H9 (cell line): ENCODE measurements around the gene OIT3. TPM values are rescaled to one million over a fixed set of nuclear protein-coding genes. Genes with fewer than 3 reads are reported as not detected.

Experiments used
- DNase-seq: peaks from one replicate; pipeline ENCODE4 v3.0.0-alpha.2; 2017
- H2AFZ ChIP-seq: one replicate; pipeline ENCODE4 v1.6.1; 2013; ENCODE audit warnings: mild to moderate bottlenecking, low read length, control low read depth, moderate library complexity
- H2AK5ac ChIP-seq: 2 replicates; pipeline ENCODE4 v1.6.1; 2013; ENCODE audit warnings: low read length, control low read depth, mixed read lengths; ENCODE audit not compliant: insufficient read length
- H2BK120ac ChIP-seq: one replicate; pipeline ENCODE4 v1.6.1; 2013; ENCODE audit warnings: low read depth, mild to moderate bottlenecking, low read length, control low read depth, inconsistent platforms; ENCODE audit not compliant: poor library complexity, severe bottlenecking
- H2BK12ac ChIP-seq: 2 replicates; pipeline ENCODE4 v1.6.1; 2013; ENCODE audit warnings: low read length, control low read depth, mixed read lengths, low read depth; ENCODE audit not compliant: insufficient read length
- H2BK15ac ChIP-seq: 2 replicates; pipeline ENCODE4 v1.6.1; 2013; ENCODE audit warnings: low read depth, low read length, control low read depth
- H2BK20ac ChIP-seq: one replicate; pipeline ENCODE4 v1.6.1; 2013; ENCODE audit warnings: low read depth, mild to moderate bottlenecking, low read length, control low read depth, inconsistent platforms; ENCODE audit not compliant: poor library complexity, severe bottlenecking
- H2BK5ac ChIP-seq: 2 replicates; pipeline ENCODE4 v1.6.1; 2013; ENCODE audit warnings: low read length, control low read depth, mixed read lengths; ENCODE audit not compliant: insufficient read length
- H3K14ac ChIP-seq: 2 replicates; pipeline ENCODE4 v1.6.1; 2013; ENCODE audit warnings: low read length, control low read depth; ENCODE audit not compliant: insufficient read depth
- H3K18ac ChIP-seq: 2 replicates; pipeline ENCODE4 v1.6.1; 2013; ENCODE audit warnings: low read depth, mild to moderate bottlenecking, mixed read lengths, low read length, control low read depth; ENCODE audit not compliant: insufficient read length
- H3K23ac ChIP-seq: 2 replicates; pipeline ENCODE4 v1.6.1; 2013; ENCODE audit warnings: low read length, control low read depth, mixed read lengths, low read depth; ENCODE audit not compliant: insufficient read length
- H3K23me2 ChIP-seq: 2 replicates; pipeline ENCODE4 v1.6.1; 2013; ENCODE audit warnings: low read depth, mild to moderate bottlenecking, mixed read lengths, low read length, control low read depth; ENCODE audit not compliant: insufficient read length, poor library complexity, severe bottlenecking
- H3K27ac ChIP-seq: 2 replicates; pipeline ENCODE4 v1.5.1; 2013; ENCODE audit warnings: low read length, control low read depth, mixed read lengths, low read depth; ENCODE audit not compliant: insufficient read length
- H3K27me3 ChIP-seq: 2 replicates; pipeline ENCODE4 v1.6.1; 2013; ENCODE audit warnings: low read length, control low read depth, inconsistent platforms; ENCODE audit not compliant: insufficient read depth
- H3K4ac ChIP-seq: 2 replicates; pipeline ENCODE4 v1.6.1; 2013; ENCODE audit warnings: low read depth, mild to moderate bottlenecking, control low read depth, inconsistent platforms, low read length, moderate library complexity
- H3K4me1 ChIP-seq: 2 replicates; pipeline ENCODE4 v1.6.1; 2013; ENCODE audit warnings: low read length, control low read depth, inconsistent platforms; ENCODE audit not compliant: insufficient read depth
- H3K4me2 ChIP-seq: 2 replicates; pipeline ENCODE4 v1.6.1; 2013; ENCODE audit warnings: low read length, control low read depth, mixed read lengths; ENCODE audit not compliant: insufficient read length, insufficient read depth
- H3K56ac ChIP-seq: 2 replicates; pipeline ENCODE4 v1.6.1; 2013; ENCODE audit warnings: low read depth, mild to moderate bottlenecking, mixed read lengths, low read length, control low read depth; ENCODE audit not compliant: insufficient read length
- H3K79me1 ChIP-seq: 2 replicates; pipeline ENCODE4 v1.6.1; 2013; ENCODE audit warnings: low read depth, mild to moderate bottlenecking, moderate library complexity, low read length, control low read depth, inconsistent platforms; ENCODE audit not compliant: insufficient read depth, poor library complexity, severe bottlenecking
- H3K79me2 ChIP-seq: 2 replicates; pipeline ENCODE4 v1.6.1; 2013; ENCODE audit warnings: low read length, control low read depth, inconsistent platforms; ENCODE audit not compliant: insufficient read depth
- H3K9ac ChIP-seq: 2 replicates; pipeline ENCODE4 v1.6.1; 2013; ENCODE audit warnings: low read length, control low read depth, mixed read lengths; ENCODE audit not compliant: insufficient read length; ENCODE audit errors: extremely low read depth
- H3K9me3 ChIP-seq: one replicate; pipeline ENCODE4 v1.6.1; 2013; ENCODE audit warnings: low read depth, low read length, inconsistent platforms; ENCODE audit not compliant: control insufficient read depth
- H3T11ph ChIP-seq: one replicate; pipeline ENCODE4 v1.6.1; 2013; ENCODE audit warnings: mild to moderate bottlenecking, low read length, control low read depth, inconsistent platforms
- H4K20me1 ChIP-seq: one replicate; pipeline ENCODE4 v1.6.1; 2013; ENCODE audit not compliant: control insufficient read depth, insufficient read length, insufficient read depth
- H4K5ac ChIP-seq: 2 replicates; pipeline ENCODE4 v1.6.1; 2013; ENCODE audit warnings: low read depth, mild to moderate bottlenecking, mixed read lengths, low read length, control low read depth; ENCODE audit not compliant: insufficient read length
- H4K8ac ChIP-seq: replicated peaks from 2 replicates; pipeline ENCODE4 v1.6.1; 2013; ENCODE audit warnings: low read length, control low read depth, mixed read lengths, low read depth; ENCODE audit not compliant: insufficient read length
- H4K91ac ChIP-seq: 2 replicates; pipeline ENCODE4 v1.6.1; 2013; ENCODE audit warnings: low read depth, mild to moderate bottlenecking, moderate library complexity, mixed read lengths, low read length, control low read depth; ENCODE audit not compliant: insufficient read length
- H3K27ac Mint-ChIP-seq, 3 experiments: 2 replicates in 2 of 3; 3 replicates in 1 of 3; pipeline ENCODE4 v1.8.0; 2020 to 2021; ENCODE audit warnings: mixed read lengths in 3 of 3, mild to moderate bottlenecking in 1 of 3, moderate library complexity in 1 of 3
- H3K27me3 Mint-ChIP-seq: 2 replicates; pipeline ENCODE4 v1.8.0; 2021; ENCODE audit warnings: low read depth, mild to moderate bottlenecking, moderate library complexity, mixed read lengths
- H3K36me3 Mint-ChIP-seq, 3 experiments: 2 replicates in 2 of 3; 3 replicates in 1 of 3; pipeline ENCODE4 v1.8.0; 2020 to 2021; ENCODE audit warnings: low read depth in 3 of 3, mixed read lengths in 3 of 3; ENCODE audit not compliant: insufficient read depth in 1 of 3
- H3K4me1 Mint-ChIP-seq, 2 experiments: 2 replicates each; pipeline ENCODE4 v1.8.0; 2020; ENCODE audit warnings: mixed read lengths in 2 of 2
- H3K4me3 Mint-ChIP-seq, 2 experiments: 2 replicates in 1 of 2; 3 replicates in 1 of 2; pipeline ENCODE4 v1.8.0; 2020 to 2021; ENCODE audit warnings: mild to moderate bottlenecking in 2 of 2, mixed read lengths in 2 of 2, moderate library complexity in 1 of 2
- H3K9me3 Mint-ChIP-seq, 2 experiments: 2 replicates in 1 of 2; 3 replicates in 1 of 2; pipeline ENCODE4 v1.8.0; 2020; ENCODE audit warnings: mild to moderate bottlenecking in 2 of 2, mixed read lengths in 2 of 2, moderate library complexity in 1 of 2
- total RNA-seq: library from RNA; stranded (reverse); gene quantifications from 2 replicates; pipeline ENCODE4 v1.2.1, GENCODE V29; 2021
- TF ChIP-seq, protein P1 (sequence below): fragments of 200-600 bp; sonication (generic); conservative IDR thresholded peaks from 3 replicates; pipeline ENCODE4 v1.8.0; 2021; ENCODE audit warnings: antibody characterized with exemption, mild to moderate bottlenecking

Gene OIT3
- total RNA-seq, 1 experiment from 2014 or later: not detected

- Mint-ChIP-seq H3K4me1 (peaks cover 0 to 5% of the 10 kb centered on the region in 2 experiments; a peak in 1 of 4 replicates), H3K9me3 (peaks cover 45 to 50% of the 10 kb centered on the region in 2 experiments), H3K4me3 (no peak overlapping the region), H3K36me3 (peaks cover 8 to 33% (median 23%) of the 10 kb centered on the region in 3 experiments), H3K27ac (no peak overlapping the region), H3K27me3 (no peaks in the 10 kb centered on the region)
- H3K9ac ChIP-seq: no peak overlapping the region
- H3K27me3 ChIP-seq: no peaks in the 10 kb centered on the region
- no peak overlapping the region for H2BK12ac ChIP-seq
- H4K91ac ChIP-seq: no peak overlapping the region
- H3K79me2 ChIP-seq: no peaks in the 10 kb centered on the region
- H2AFZ ChIP-seq: no peak overlapping the region
- no peak overlapping the region for H2AK5ac ChIP-seq
- H2BK120ac ChIP-seq: no peak overlapping the region
- H4K20me1 ChIP-seq: no peaks in the 10 kb centered on the region
- H2BK20ac ChIP-seq: no peak overlapping the region
- no peak overlapping the region for H4K8ac ChIP-seq
- H2BK15ac ChIP-seq: no peak overlapping the region
- no peak overlapping the region for H3K14ac ChIP-seq
- H3K79me1 ChIP-seq: no peaks in the 10 kb centered on the region
- no peak overlapping the region for H3K4me2 ChIP-seq
- H2BK5ac ChIP-seq: no peak overlapping the region
- H3K9me3 ChIP-seq: no peaks in the 10 kb centered on the region
- no peak overlapping the region for H3K56ac ChIP-seq
- no peaks in the 10 kb centered on the region for H3K23me2 ChIP-seq
- TF ChIP-seq, protein P1, sequence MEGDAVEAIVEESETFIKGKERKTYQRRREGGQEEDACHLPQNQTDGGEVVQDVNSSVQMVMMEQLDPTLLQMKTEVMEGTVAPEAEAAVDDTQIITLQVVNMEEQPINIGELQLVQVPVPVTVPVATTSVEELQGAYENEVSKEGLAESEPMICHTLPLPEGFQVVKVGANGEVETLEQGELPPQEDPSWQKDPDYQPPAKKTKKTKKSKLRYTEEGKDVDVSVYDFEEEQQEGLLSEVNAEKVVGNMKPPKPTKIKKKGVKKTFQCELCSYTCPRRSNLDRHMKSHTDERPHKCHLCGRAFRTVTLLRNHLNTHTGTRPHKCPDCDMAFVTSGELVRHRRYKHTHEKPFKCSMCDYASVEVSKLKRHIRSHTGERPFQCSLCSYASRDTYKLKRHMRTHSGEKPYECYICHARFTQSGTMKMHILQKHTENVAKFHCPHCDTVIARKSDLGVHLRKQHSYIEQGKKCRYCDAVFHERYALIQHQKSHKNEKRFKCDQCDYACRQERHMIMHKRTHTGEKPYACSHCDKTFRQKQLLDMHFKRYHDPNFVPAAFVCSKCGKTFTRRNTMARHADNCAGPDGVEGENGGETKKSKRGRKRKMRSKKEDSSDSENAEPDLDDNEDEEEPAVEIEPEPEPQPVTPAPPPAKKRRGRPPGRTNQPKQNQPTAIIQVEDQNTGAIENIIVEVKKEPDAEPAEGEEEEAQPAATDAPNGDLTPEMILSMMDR: no peak
- H3K18ac ChIP-seq: no peak overlapping the region
- no peak overlapping the region for H3K27ac ChIP-seq
- no peak overlapping the region for H3K4ac ChIP-seq
- no peak for DNase-seq
- no peaks in the 10 kb centered on the region for H3K4me1 ChIP-seq
- no peak overlapping the region for H3K23ac ChIP-seq
- H3T11ph ChIP-seq: no peak overlapping the region
- H4K5ac ChIP-seq: no peak overlapping the region
Measured at GRCh38 chr10:72979709-72980108, 86.2 kb downstream of the OIT3 start.
